ENCODE data around the gene LCN1.

The LCN1 gene

GRCh38 chr9:135574943-135575342 lies 53.7 kb downstream of the LCN1 start:
- no peak for DNase-seq

Measured in NCI-H82 (cell line).